AG10803 (cell line): Measurements from ENCODE around the gene NRSN2.
"Not testable (repeated sequence)": the region's sequence is repeated elsewhere in the genome, so short reads cannot be mapped to it uniquely, and the experiment has no call there.

Source experiments
- DNase-seq: peaks from one replicate; pipeline ENCODE4 v3.0.0; 2010; ENCODE audit warnings: low read depth
- H3K4me3 ChIP-seq: 2 replicates; pipeline ENCODE4 v1.5.1; 2011; ENCODE audit warnings: mild to moderate bottlenecking, low read length, control low read depth
- CTCF ChIP-seq: conservative IDR thresholded peaks from 2 replicates; pipeline ENCODE4 v1.5.1; 2011; ENCODE audit warnings: mild to moderate bottlenecking, low read length, control low read depth, inconsistent platforms

The NRSN2 gene

GRCh38 chr20:389220-389619 is 42.3 kb downstream of the NRSN2 start:
- no peak for TF ChIP-seq CTCF
- DNase-seq, result no peak
- no peak overlapping the region for H3K4me3 ChIP-seq

GRCh38 chr20:391041-391711 is 44.3 kb downstream of the NRSN2 start:
- TF ChIP-seq CTCF, result no peak
- no peak for DNase-seq
- H3K4me3 ChIP-seq, result no peak overlapping the region

DNA sequence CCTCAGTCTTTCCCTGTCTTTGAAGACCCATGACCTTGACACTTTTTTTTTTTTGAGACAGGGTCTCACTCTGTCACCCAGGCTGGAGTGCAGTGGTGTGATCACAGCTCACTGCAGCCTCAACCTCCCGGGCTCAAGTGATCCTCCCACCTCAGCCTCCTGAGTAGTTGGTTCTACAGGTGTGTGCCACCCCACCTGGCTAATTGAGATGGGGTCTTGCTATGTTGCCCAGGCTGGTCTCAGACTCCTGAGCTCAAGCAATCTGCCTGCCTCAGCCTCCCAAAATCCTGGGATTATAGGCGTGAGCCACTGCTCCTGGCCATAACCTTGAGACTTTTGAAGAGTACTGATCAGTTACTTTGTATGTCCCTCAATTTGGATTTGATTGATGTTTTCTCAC is 46.4 kb downstream of the NRSN2 start:
- not testable (repeated sequence) for H3K4me3 ChIP-seq, DNase-seq

- TF ChIP-seq CTCF, result no peak
- no peak overlapping the region for H3K4me3 ChIP-seq
- no peak for DNase-seq
Observed at GRCh38 chr20:396252-396618, 49.3 kb downstream of the NRSN2 start.

GRCh38 chr20:396619-397431 is 49.9 kb downstream of the NRSN2 start:
- DNase-seq, result no peak
- no peak overlapping the region for H3K4me3 ChIP-seq
- TF ChIP-seq CTCF, result no peak

- TF ChIP-seq CTCF, result no peak
- H3K4me3 ChIP-seq, result no peak overlapping the region
- DNase-seq, result no peak
Observed at GRCh38 chr20:397432-398237, 50.7 kb downstream of the NRSN2 start.

- no peak for DNase-seq
- TF ChIP-seq CTCF, result no peak
- H3K4me3 ChIP-seq, result no peak overlapping the region
Observed at GRCh38 chr20:399182-399707, 52.3 kb downstream of the NRSN2 start.
